ENCODE measurements around the gene P2RX7. TPM values are rescaled to one million over a fixed set of nuclear protein-coding genes. Genes with fewer than 3 reads are reported as not detected.

The P2RX7 gene
- total and polyA plus RNA-seq, 7 donors, result 0.07 to 1.3 (median 0.17) TPM

GRCh38 chr12:121184425-121184824 lies 51.7 kb downstream of the P2RX7 start:
- intact Hi-C loops (cut with DNase I), result no loop called here
- ATAC-seq, result no peak
- Histone ChIP-seq H3K9me3 (no peaks in the 10 kb centered on the region), H3K4me1 (no peaks in the 10 kb centered on the region), H3K4me3 (no peak overlapping the region), H3K27ac (no peak overlapping the region), H3K36me3 (ENCODE audit: insufficient read depth in 1 of 2, low read depth in 1 of 2) (no peaks in the 10 kb centered on the region), H3K27me3 (ENCODE audit: insufficient read depth in 3 of 3, low read length in 2 of 3) (no peaks in the 10 kb centered on the region)
- no peak for DNase-seq
- 84 to 88% (median 86%) methylated on average over 15 of the region's 15 CpGs for WGBS, 3 donors
- no peak for TF ChIP-seq CTCF (IDR thresholded peaks at IDR 0.05)

GRCh38 chr12:121184984-121185889 lies 52.6 kb downstream of the P2RX7 start:
- Histone ChIP-seq H3K9me3 (no peaks in the 10 kb centered on the region), H3K4me3 (no peak overlapping the region), H3K36me3 (ENCODE audit: insufficient read depth in 1 of 2, low read depth in 1 of 2) (no peaks in the 10 kb centered on the region), H3K4me1 (no peaks in the 10 kb centered on the region), H3K27me3 (ENCODE audit: insufficient read depth in 3 of 3, low read length in 2 of 3) (no peaks in the 10 kb centered on the region), H3K27ac (no peak overlapping the region)
- ATAC-seq (no peak), DNase-seq (no peak)
- intact Hi-C loops (cut with DNase I), result no loop called here
- WGBS, 3 donors, result 93 to 97% (median 95%) methylated on average over 7 of the region's 7 CpGs
- TF ChIP-seq CTCF (IDR thresholded peaks at IDR 0.05), result no peak

DNA sequence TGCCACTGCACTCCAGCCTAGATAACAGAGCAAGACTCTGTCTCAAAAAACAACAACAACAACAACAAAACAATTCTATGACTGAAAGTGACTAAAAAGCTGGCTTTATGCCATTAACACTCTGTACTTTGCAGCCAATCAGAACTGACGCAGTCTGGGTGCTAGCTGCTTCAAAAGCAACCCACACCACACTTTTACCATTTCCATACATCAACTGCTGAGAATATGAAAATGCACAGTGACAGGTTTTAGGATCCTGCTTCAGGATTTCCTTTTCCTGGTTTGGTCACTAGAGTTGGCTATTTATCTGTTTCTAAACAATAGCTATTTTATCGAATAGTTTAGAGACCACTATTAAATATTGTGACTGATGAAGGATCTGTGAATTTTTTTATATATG lies 54.1 kb downstream of the P2RX7 start:
- DNase-seq (no peak), ATAC-seq (no peak)
- no peak for TF ChIP-seq CTCF (IDR thresholded peaks at IDR 0.05)
- Histone ChIP-seq H3K4me1 (no peaks in the 10 kb centered on the region), H3K27me3 (ENCODE audit: insufficient read depth in 3 of 3, low read length in 2 of 3) (no peaks in the 10 kb centered on the region), H3K9me3 (no peaks in the 10 kb centered on the region), H3K27ac (no peak overlapping the region), H3K36me3 (ENCODE audit: insufficient read depth in 1 of 2, low read depth in 1 of 2) (no peaks in the 10 kb centered on the region), H3K4me3 (no peak overlapping the region)
- intact Hi-C loops (cut with DNase I), result no loop called here
- 69 to 84% (median 78%) methylated on average over 2 of the region's 2 CpGs for WGBS, 3 donors

DNA sequence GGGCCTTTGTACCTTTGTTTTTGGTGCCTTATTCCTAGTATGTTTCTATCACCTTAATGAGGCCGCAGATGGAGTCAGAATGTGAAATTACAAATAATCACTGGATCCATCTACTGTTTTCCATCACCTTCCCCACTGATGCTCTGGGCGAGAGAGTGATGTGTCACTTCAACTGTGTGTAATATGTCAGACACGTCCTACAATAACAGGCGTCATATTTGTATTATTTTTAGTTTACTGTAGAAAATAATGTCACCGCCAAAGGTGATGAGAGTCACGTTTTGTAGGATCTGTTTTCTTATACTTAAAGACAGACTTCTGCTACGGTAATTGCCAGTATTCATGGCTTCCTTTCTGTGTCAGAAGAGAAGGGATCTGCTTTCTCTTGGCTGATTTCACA lies 54.8 kb downstream of the P2RX7 start:
- no peaks in the 10 kb centered on the region for H3K27me3 ChIP-seq (ENCODE audit: insufficient read depth in 3 of 3, low read length in 2 of 3)
- intact Hi-C loops (cut with DNase I), result no loop called here
- DNase-seq (no peak), ATAC-seq (no peak)
- no peak for TF ChIP-seq CTCF (IDR thresholded peaks at IDR 0.05)
- H3K27ac ChIP-seq, result no peak overlapping the region
- H3K9me3 ChIP-seq, result no peaks in the 10 kb centered on the region
- no peak overlapping the region for H3K4me3 ChIP-seq
- no peaks in the 10 kb centered on the region for H3K4me1 ChIP-seq
- WGBS, 3 donors, result 76 to 80% (median 80%) methylated on average over 7 of the region's 7 CpGs
- no peaks in the 10 kb centered on the region for H3K36me3 ChIP-seq (ENCODE audit: insufficient read depth in 1 of 2, low read depth in 1 of 2)
